ENCODE data around the gene GDPGP1.
"Not testable (repeated sequence)": the region's sequence is repeated elsewhere in the genome, so short reads cannot be mapped to it uniquely, and the experiment has no call there.

GDPGP1 gene

GRCh38 chr15:90234096-90234988, at the start of gene GDPGP1:
GDPGP1 (plus strand) TSS chr15:90234209; CDS start chr15:90240909, 6,700 bp downstream.
- DNase-seq, result peak; percentile 36

GRCh38 chr15:90184786-90185704, 49.0 kb upstream of the GDPGP1 start:
- peak; percentile 40 for DNase-seq

- no peak for DNase-seq
Measured at GRCh38 chr15:90187257-90187868, 46.6 kb upstream of the GDPGP1 start.

GRCh38 chr15:90188065-90188464, 45.9 kb upstream of the GDPGP1 start:
- DNase-seq, result not testable (repeated sequence)

GRCh38 chr15:90188914-90189748, 44.9 kb upstream of the GDPGP1 start:
- DNase-seq, result peak; percentile 88

- no peak for DNase-seq
Measured at GRCh38 chr15:90189781-90190467, 44.1 kb upstream of the GDPGP1 start.

GRCh38 chr15:90190606-90191343, 43.2 kb upstream of the GDPGP1 start:
- DNase-seq, result no peak

GRCh38 chr15:90191344-90191687, 42.7 kb upstream of the GDPGP1 start:
- DNase-seq, result no peak

- DNase-seq, result peak; percentile 57
Measured at GRCh38 chr15:90191794-90192509, 42.1 kb upstream of the GDPGP1 start.

GRCh38 chr15:90192961-90193786, 40.8 kb upstream of the GDPGP1 start:
- peak; percentile 59 for DNase-seq

- no peak for DNase-seq
Measured at GRCh38 chr15:90194655-90195054, 39.4 kb upstream of the GDPGP1 start.

GRCh38 chr15:90200534-90201129, 33.4 kb upstream of the GDPGP1 start:
- no peak for DNase-seq

- DNase-seq, result peak; percentile 76
Measured at GRCh38 chr15:90201130-90201943, 32.7 kb upstream of the GDPGP1 start, which contains the start of gene SEMA4B. SEMA4B (plus strand) TSS chr15:90201330; CDS start chr15:90201579, 249 bp downstream.

GRCh38 chr15:90201944-90202375, 32.0 kb upstream of the GDPGP1 start:
- no peak for DNase-seq

- no peak for DNase-seq
Measured at GRCh38 chr15:90202929-90203328, 31.1 kb upstream of the GDPGP1 start.

- no peak for DNase-seq
Measured at GRCh38 chr15:90203473-90203872, 30.5 kb upstream of the GDPGP1 start.

GRCh38 chr15:90203922-90204321, 30.1 kb upstream of the GDPGP1 start:
- no peak for DNase-seq

All from inflammatory macrophage treated with lipopolysaccharide for 4 hours (primary cell).